Activated T-helper 2 cell treated with anti-CD3 and anti-CD28 coated beads, Interferon-gamma antibody, Interleukin-2, Interleukin-4, amounts not matched to agents 10 μg/mL and 5 μg/mL and 100 μg/mL, durations not matched to agents 14 hours and 24 hours and 36 hours (primary cell): Measurements from ENCODE around the gene HOXA5. TPM values are rescaled to one million over a fixed set of nuclear protein-coding genes. Genes with fewer than 3 reads are reported as not detected.

Source experiments
- DNase-seq: peaks from one replicate; pipeline ENCODE4 v3.0.0; 2021; ENCODE audit warnings: low spot score
- H3K27ac Mint-ChIP-seq: one replicate; pipeline ENCODE4 v1.8.0; 2021; ENCODE audit warnings: mixed read lengths
- H3K27me3 Mint-ChIP-seq: one replicate; pipeline ENCODE4 v1.8.0; 2021; ENCODE audit warnings: low read depth, mixed read lengths
- H3K36me3 Mint-ChIP-seq: one replicate; pipeline ENCODE4 v1.8.0; 2021; ENCODE audit warnings: low read depth, mixed read lengths
- H3K4me1 Mint-ChIP-seq: one replicate; pipeline ENCODE4 v1.8.0; 2021; ENCODE audit warnings: low read depth, mixed read lengths
- H3K4me3 Mint-ChIP-seq: one replicate; pipeline ENCODE4 v1.8.0; 2021; ENCODE audit warnings: low read depth, mild to moderate bottlenecking, moderate library complexity, mixed read lengths
- H3K9me3 Mint-ChIP-seq: one replicate; pipeline ENCODE4 v1.8.0; 2021; ENCODE audit warnings: mixed read lengths
- intact Hi-C: fragments of 100-400 bp; cut with micrococcal nuclease; formaldehyde crosslinking; loops from one replicate; pipeline ENCODE4 v1.15.1; 2023
- total RNA-seq: library from RNA; stranded (reverse); gene quantifications from 2 replicates; pipeline ENCODE4 v1.2.3, GENCODE V29; 2022

Gene HOXA5
- total RNA-seq, 1 donor from 2014 or later, result not detected

DNA sequence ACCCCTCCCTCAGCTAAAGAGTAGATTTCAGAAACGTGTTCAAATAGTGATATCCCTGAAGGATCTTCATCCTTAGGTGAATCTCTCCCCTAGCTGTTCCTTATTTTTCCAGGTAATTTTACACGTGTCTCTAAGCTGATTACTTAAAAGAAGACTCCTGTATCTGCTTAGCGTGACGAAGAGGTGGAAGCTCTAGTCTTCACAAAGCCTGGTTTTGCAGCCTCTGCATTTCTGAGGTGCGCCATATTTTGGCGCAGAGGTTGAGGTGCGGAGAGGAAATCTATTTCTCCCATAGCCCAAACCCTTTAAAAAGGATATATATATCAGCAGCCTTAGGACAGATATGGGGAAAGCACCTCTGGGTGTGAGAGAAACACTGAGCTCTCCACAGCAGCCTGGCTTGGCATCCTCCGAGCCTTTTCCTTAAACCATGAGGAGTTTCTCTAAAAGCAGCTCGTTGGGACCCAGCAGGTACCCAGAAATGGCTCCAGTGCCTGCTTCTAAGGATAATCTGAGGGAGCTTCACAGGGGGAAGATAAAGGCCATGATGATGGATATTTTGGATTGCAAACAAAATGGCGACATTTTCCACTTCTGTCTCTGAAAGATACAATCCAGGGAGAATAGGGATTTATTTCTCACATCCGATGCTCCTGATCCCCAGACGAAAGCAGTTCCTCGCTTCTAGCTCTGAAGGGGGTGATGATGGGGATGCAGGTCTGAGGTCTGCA is 38.0 kb downstream of the HOXA5 start:
- Mint-ChIP-seq H3K4me1 (peaks cover 6% of the 10 kb centered on the region), H3K9me3 (no peaks in the 10 kb centered on the region), H3K27me3 (peaks cover 51% of the 10 kb centered on the region), H3K36me3 (peaks cover 15% of the 10 kb centered on the region), H3K4me3 (no peak overlapping the region), H3K27ac (no peak overlapping the region)
- intact Hi-C loops, result no loop called here
- DNase-seq, result no peak

- H3K27me3 Mint-ChIP-seq, result peaks cover 61% of the 10 kb centered on the region
- no peaks in the 10 kb centered on the region for H3K9me3 Mint-ChIP-seq
Observed at GRCh38 chr7:27104341-27105058, 39.0 kb downstream of the HOXA5 start.

GRCh38 chr7:27103489-27104226 is 39.8 kb downstream of the HOXA5 start:
- Mint-ChIP-seq H3K4me3 (no peak overlapping the region), H3K4me1 (peaks cover 6% of the 10 kb centered on the region), H3K9me3 (no peaks in the 10 kb centered on the region), H3K27ac (no peak overlapping the region), H3K27me3 (peaks cover 70% of the 10 kb centered on the region), H3K36me3 (peaks cover 30% of the 10 kb centered on the region)
- DNase-seq, result no peak
- intact Hi-C loops, result loop anchor here (5.0 kb wide), 1 partner anchor 1304 kb away; no protein-coding TSS in a partner anchor

More at GRCh38 chr7:27104341-27105058, 39.0 kb downstream of the HOXA5 start:
- H3K4me1 Mint-ChIP-seq, result peaks cover 6% of the 10 kb centered on the region
- no peak for DNase-seq
- H3K27ac Mint-ChIP-seq, result no peak overlapping the region
- H3K4me3 Mint-ChIP-seq, result no peak overlapping the region
- intact Hi-C loops, result loop anchor here (5.0 kb wide), 1 partner anchor 1303 kb away; no protein-coding TSS in a partner anchor
- H3K36me3 Mint-ChIP-seq, result peaks cover 24% of the 10 kb centered on the region

DNA sequence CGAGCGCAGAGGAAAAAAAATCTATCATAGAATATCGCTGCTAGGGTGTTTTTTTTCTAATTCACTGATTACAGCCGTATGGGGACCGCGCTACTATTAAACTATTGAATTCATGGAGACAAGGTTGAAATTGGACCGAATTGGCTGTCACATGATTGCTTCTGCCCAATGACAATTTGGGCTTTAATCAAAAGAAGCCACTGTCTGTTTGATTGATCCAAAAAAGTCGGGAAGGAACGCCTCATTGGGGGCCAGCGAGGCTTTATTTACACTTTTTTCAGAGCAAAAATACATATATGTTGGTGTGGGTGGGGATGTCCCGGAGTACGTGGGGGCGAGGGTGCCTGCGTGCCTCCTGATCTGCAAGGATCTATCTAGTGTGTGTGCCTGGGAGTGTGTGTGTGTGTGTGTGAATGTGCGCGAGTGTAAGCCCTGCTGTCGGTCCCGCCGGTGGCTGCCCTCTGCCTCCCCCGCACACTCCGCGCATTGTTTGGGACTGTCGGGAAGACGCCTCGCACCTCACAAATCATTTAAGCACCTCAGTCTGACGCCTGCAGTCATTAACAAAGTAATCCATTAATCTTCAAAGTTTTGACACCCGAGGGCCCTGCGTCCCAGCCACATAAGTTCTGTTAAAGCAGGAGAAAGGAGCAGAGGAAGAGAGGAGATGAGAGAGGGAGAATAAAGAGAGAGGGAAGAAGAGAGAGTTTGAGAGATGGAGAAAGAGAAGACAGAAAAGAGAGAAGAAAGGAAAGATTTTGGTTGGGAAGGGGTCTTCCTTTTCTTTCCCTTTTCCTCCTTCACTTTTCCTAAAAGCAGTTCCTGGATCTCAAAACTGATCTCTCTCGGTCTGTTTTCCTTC is 40.7 kb downstream of the HOXA5 start, which contains the start of gene HOXA2:
HOXA2 (minus strand) TSS at position 103 of the 862 bp plus-strand sequence. CDS start 183 bp downstream, outside the sequence.
- Mint-ChIP-seq H3K4me1 (peaks cover 9% of the 10 kb centered on the region), H3K9me3 (no peaks in the 10 kb centered on the region), H3K27me3 (peaks cover 78% of the 10 kb centered on the region), H3K27ac (no peak within 1 kb of the TSS), H3K4me3 (no peak within 1 kb of the TSS), H3K36me3 (peaks cover 32% of the 10 kb centered on the region)
- intact Hi-C loops, result loop anchor here (5.0 kb wide), 1 partner anchor 1304 kb away; no protein-coding TSS in a partner anchor
- no peak for DNase-seq

DNA sequence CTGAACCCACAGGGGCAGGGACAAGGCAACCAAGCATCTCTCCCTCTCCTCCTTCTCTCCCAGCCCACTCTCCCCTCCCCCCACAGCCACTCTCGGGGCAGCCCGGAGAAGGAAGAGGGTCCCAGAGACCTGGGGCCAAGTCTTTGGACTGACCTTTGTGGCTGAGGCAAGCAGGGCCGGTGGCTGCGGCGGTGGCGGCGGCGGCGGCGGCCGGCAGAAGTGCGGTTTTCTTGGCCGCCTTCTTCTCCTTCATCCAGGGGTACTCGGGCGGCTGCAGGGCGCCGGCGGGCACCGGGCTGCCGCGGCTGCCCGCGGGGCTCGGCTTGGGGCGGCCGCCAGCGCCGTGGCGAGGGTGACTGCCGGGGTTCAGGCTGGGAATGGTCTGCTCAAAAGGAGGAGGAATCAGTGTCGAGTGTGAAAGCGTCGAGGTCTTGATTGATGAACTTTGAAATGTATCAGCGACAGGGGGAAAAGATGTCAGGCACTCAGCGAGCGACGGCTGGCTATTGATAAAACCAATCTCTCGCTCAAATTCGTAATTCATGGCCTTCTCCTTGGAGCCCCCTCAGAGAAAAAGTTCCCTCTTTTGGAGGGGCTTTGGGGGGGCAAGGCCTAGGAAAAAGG is 41.4 kb downstream of the HOXA5 start:
- intact Hi-C loops, result loop anchor here (5.0 kb wide), 1 partner anchor 1305 kb away; no protein-coding TSS in a partner anchor

DNA sequence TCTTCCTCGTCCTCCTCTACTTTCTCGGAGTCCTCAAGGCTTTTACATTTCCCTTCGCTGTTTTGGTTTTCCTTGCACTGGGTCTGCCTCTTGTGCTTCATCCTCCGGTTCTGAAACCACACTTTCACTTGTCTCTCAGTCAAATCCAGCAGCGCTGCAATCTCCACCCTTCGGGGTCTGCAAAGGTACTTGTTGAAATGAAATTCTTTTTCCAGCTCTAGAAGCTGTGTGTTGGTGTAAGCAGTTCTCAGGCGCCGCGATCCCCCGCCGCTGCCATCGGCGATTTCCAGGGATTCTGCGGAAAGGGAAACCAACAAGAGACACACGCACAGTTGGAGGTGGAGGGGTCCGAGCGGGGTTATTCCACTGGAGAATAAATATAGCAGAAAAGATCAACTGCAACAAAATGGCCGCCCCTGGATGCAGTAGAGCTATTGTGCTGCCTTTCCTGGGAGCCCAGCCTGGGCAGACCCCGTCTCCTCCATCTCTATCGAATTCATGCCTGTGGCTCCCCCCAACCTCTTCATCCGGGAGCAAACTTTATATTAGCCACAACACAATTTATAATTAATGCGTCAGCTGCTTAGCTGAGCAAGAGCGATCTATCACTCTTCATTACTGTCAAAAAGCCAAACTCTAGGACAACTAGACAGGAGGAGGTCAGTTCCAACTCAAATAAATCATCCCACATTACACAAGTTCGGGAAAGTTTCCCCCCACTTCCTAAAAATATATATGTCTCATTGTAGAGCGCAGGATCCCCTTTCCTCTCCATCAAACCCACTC is 42.1 kb downstream of the HOXA5 start:
- no peaks in the 10 kb centered on the region for H3K9me3 Mint-ChIP-seq
- intact Hi-C loops, result loop anchor here (5.0 kb wide), 1 partner anchor 1306 kb away; no protein-coding TSS in a partner anchor
- peaks cover 12% of the 10 kb centered on the region for H3K4me1 Mint-ChIP-seq
- peaks cover 84% of the 10 kb centered on the region for H3K27me3 Mint-ChIP-seq
- DNase-seq, result no peak
- H3K4me3 Mint-ChIP-seq, result no peak overlapping the region
- H3K27ac Mint-ChIP-seq, result no peak overlapping the region
- peaks cover 35% of the 10 kb centered on the region for H3K36me3 Mint-ChIP-seq

More for the DNA sequence above, 41.4 kb downstream of the HOXA5 start:
- no peaks in the 10 kb centered on the region for H3K9me3 Mint-ChIP-seq
- no peak for DNase-seq
- no peak overlapping the region for H3K4me3 Mint-ChIP-seq
- H3K36me3 Mint-ChIP-seq, result peaks cover 34% of the 10 kb centered on the region
- peaks cover 83% of the 10 kb centered on the region for H3K27me3 Mint-ChIP-seq
- peaks cover 12% of the 10 kb centered on the region for H3K4me1 Mint-ChIP-seq
- H3K27ac Mint-ChIP-seq, result no peak overlapping the region

GRCh38 chr7:27100694-27101170 is 42.7 kb downstream of the HOXA5 start:
- Mint-ChIP-seq H3K9me3 (no peaks in the 10 kb centered on the region), H3K4me1 (peaks cover 13% of the 10 kb centered on the region), H3K4me3 (no peak overlapping the region), H3K27ac (no peak overlapping the region), H3K36me3 (peaks cover 35% of the 10 kb centered on the region), H3K27me3 (peaks cover 85% of the 10 kb centered on the region)
- intact Hi-C loops, result loop anchor here (5.0 kb wide), 1 partner anchor 1307 kb away; no protein-coding TSS in a partner anchor
- no peak for DNase-seq

DNA sequence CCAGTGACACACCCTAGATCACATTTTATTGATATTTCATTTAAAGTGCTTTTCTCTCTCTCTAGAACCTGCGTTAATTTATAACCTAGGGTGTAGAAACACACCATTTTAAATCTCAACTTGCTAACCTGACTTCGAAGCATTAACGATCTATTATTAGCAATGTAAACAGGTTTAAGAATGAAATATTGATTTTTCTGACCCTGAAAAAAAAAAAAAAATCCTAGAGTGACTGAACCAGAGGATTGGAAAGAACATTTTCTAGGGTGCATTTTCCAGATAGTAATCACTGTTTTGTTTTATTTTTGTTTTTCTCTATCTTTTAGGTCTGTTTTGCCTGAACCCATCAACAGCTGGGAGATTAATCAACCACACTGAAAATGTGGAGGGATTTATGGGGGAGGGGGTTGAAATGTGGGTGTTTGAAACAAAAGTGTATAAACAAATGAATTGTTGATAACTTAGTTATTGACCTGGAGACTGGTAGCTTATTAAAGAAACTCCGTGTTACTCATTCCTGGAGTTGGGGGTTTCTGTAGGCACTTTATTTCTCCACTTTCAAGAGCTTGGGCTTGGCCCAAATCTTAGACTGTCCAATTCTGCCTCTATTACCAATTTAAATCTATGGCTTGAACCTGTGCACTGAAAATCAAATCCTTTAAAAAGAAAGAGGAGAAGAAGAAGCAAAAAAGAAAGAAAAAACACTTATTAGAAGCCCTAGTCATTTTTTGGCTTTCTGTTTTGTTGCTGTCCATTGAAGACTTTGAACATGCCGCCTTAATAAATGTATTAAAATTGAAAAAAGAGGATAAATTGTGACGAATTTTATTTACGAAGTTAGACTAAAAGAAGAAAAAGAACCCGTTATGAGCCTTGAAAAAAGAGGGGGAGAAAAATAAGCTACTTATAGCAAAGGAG is 43.8 kb downstream of the HOXA5 start:
- Mint-ChIP-seq H3K27ac (no peak overlapping the region), H3K9me3 (no peaks in the 10 kb centered on the region), H3K4me3 (no peak overlapping the region), H3K4me1 (peaks cover 21% of the 10 kb centered on the region), H3K27me3 (peaks cover 85% of the 10 kb centered on the region), H3K36me3 (peaks cover 35% of the 10 kb centered on the region)
- DNase-seq, result no peak
- intact Hi-C loops, result loop anchor here (5.0 kb wide), 3 partner anchors 33 to 1308 kb away; partner anchors contain the start of gene HOXA4

DNA sequence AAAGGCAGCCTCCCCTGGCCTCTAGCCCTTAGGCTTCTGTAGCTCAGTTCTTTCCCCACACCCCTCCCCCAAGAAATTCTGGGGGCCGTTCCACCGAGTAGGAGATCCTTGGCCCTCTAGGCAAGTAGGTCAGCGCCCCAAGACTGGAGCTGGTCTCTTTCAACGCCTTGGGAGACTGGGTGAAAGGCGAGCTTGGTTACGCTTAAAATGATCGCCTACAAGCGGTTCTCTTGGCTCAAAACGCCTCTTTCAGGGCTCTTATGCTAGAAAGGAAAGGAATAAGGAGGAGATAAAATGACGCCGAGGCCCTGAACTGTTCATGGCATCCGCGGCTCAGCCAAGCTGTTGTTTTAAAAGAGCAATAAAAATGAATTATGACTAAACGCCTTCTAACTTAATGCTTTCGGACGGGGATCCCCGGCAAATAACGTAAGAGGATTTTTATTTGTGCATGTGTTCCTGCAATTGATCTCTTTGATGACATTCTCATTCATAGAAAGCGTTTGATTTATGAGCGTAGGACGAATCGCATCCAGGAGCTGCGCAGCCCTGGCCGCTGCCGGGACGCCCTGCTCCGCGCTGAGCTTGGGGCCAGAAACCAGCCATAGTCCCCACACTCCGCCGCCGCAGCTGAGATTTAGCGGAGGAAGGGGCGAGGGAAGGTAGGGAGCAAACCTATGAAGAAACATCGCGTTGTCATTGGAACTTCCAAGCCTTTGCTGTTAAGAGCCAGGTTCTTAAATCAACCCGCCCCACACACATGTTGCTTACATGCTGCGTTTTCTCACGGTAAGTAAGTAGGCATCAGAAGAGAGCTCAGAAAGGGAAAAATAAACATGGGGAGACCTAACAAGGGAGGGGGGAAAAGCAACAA is 44.7 kb downstream of the HOXA5 start:
- Mint-ChIP-seq H3K27ac (no peak overlapping the region), H3K4me1 (peaks cover 22% of the 10 kb centered on the region), H3K9me3 (no peaks in the 10 kb centered on the region), H3K27me3 (peaks cover 85% of the 10 kb centered on the region), H3K4me3 (no peak overlapping the region), H3K36me3 (peaks cover 35% of the 10 kb centered on the region)
- DNase-seq, result no peak
- intact Hi-C loops, result loop anchor here (5.0 kb wide), 2 partner anchors 33 to 1242 kb away; partner anchors contain the start of gene HOXA4
